H9 (cell line): ENCODE data around the gene KIAA1210. TPM values are rescaled to one million over a fixed set of nuclear protein-coding genes. Genes with fewer than 3 reads are reported as not detected.

Source experiments
- DNase-seq: peaks from one replicate; pipeline ENCODE4 v3.0.0-alpha.2; 2017
- H2AFZ ChIP-seq: one replicate; pipeline ENCODE4 v1.6.1; 2013; ENCODE audit warnings: mild to moderate bottlenecking, low read length, control low read depth, moderate library complexity
- H2AK5ac ChIP-seq: 2 replicates; pipeline ENCODE4 v1.6.1; 2013; ENCODE audit warnings: low read length, control low read depth, mixed read lengths; ENCODE audit not compliant: insufficient read length
- H2BK120ac ChIP-seq: one replicate; pipeline ENCODE4 v1.6.1; 2013; ENCODE audit warnings: low read depth, mild to moderate bottlenecking, low read length, control low read depth, inconsistent platforms; ENCODE audit not compliant: poor library complexity, severe bottlenecking
- H2BK12ac ChIP-seq: 2 replicates; pipeline ENCODE4 v1.6.1; 2013; ENCODE audit warnings: low read length, control low read depth, mixed read lengths, low read depth; ENCODE audit not compliant: insufficient read length
- H2BK15ac ChIP-seq: 2 replicates; pipeline ENCODE4 v1.6.1; 2013; ENCODE audit warnings: low read depth, low read length, control low read depth
- H2BK20ac ChIP-seq: one replicate; pipeline ENCODE4 v1.6.1; 2013; ENCODE audit warnings: low read depth, mild to moderate bottlenecking, low read length, control low read depth, inconsistent platforms; ENCODE audit not compliant: poor library complexity, severe bottlenecking
- H2BK5ac ChIP-seq: 2 replicates; pipeline ENCODE4 v1.6.1; 2013; ENCODE audit warnings: low read length, control low read depth, mixed read lengths; ENCODE audit not compliant: insufficient read length
- H3K14ac ChIP-seq: 2 replicates; pipeline ENCODE4 v1.6.1; 2013; ENCODE audit warnings: low read length, control low read depth; ENCODE audit not compliant: insufficient read depth
- H3K18ac ChIP-seq: 2 replicates; pipeline ENCODE4 v1.6.1; 2013; ENCODE audit warnings: low read depth, mild to moderate bottlenecking, mixed read lengths, low read length, control low read depth; ENCODE audit not compliant: insufficient read length
- H3K23ac ChIP-seq: 2 replicates; pipeline ENCODE4 v1.6.1; 2013; ENCODE audit warnings: low read length, control low read depth, mixed read lengths, low read depth; ENCODE audit not compliant: insufficient read length
- H3K23me2 ChIP-seq: 2 replicates; pipeline ENCODE4 v1.6.1; 2013; ENCODE audit warnings: low read depth, mild to moderate bottlenecking, mixed read lengths, low read length, control low read depth; ENCODE audit not compliant: insufficient read length, poor library complexity, severe bottlenecking
- H3K27ac ChIP-seq: 2 replicates; pipeline ENCODE4 v1.5.1; 2013; ENCODE audit warnings: low read length, control low read depth, mixed read lengths, low read depth; ENCODE audit not compliant: insufficient read length
- H3K27me3 ChIP-seq: 2 replicates; pipeline ENCODE4 v1.6.1; 2013; ENCODE audit warnings: low read length, control low read depth, inconsistent platforms; ENCODE audit not compliant: insufficient read depth
- H3K4ac ChIP-seq: 2 replicates; pipeline ENCODE4 v1.6.1; 2013; ENCODE audit warnings: low read depth, mild to moderate bottlenecking, control low read depth, inconsistent platforms, low read length, moderate library complexity
- H3K4me1 ChIP-seq: 2 replicates; pipeline ENCODE4 v1.6.1; 2013; ENCODE audit warnings: low read length, control low read depth, inconsistent platforms; ENCODE audit not compliant: insufficient read depth
- H3K4me2 ChIP-seq: 2 replicates; pipeline ENCODE4 v1.6.1; 2013; ENCODE audit warnings: low read length, control low read depth, mixed read lengths; ENCODE audit not compliant: insufficient read length, insufficient read depth
- H3K56ac ChIP-seq: 2 replicates; pipeline ENCODE4 v1.6.1; 2013; ENCODE audit warnings: low read depth, mild to moderate bottlenecking, mixed read lengths, low read length, control low read depth; ENCODE audit not compliant: insufficient read length
- H3K79me1 ChIP-seq: 2 replicates; pipeline ENCODE4 v1.6.1; 2013; ENCODE audit warnings: low read depth, mild to moderate bottlenecking, moderate library complexity, low read length, control low read depth, inconsistent platforms; ENCODE audit not compliant: insufficient read depth, poor library complexity, severe bottlenecking
- H3K79me2 ChIP-seq: 2 replicates; pipeline ENCODE4 v1.6.1; 2013; ENCODE audit warnings: low read length, control low read depth, inconsistent platforms; ENCODE audit not compliant: insufficient read depth
- H3K9ac ChIP-seq: 2 replicates; pipeline ENCODE4 v1.6.1; 2013; ENCODE audit warnings: low read length, control low read depth, mixed read lengths; ENCODE audit not compliant: insufficient read length; ENCODE audit errors: extremely low read depth
- H3K9me3 ChIP-seq: one replicate; pipeline ENCODE4 v1.6.1; 2013; ENCODE audit warnings: low read depth, low read length, inconsistent platforms; ENCODE audit not compliant: control insufficient read depth
- H3T11ph ChIP-seq: one replicate; pipeline ENCODE4 v1.6.1; 2013; ENCODE audit warnings: mild to moderate bottlenecking, low read length, control low read depth, inconsistent platforms
- H4K20me1 ChIP-seq: one replicate; pipeline ENCODE4 v1.6.1; 2013; ENCODE audit not compliant: control insufficient read depth, insufficient read length, insufficient read depth
- H4K5ac ChIP-seq: 2 replicates; pipeline ENCODE4 v1.6.1; 2013; ENCODE audit warnings: low read depth, mild to moderate bottlenecking, mixed read lengths, low read length, control low read depth; ENCODE audit not compliant: insufficient read length
- H4K8ac ChIP-seq: replicated peaks from 2 replicates; pipeline ENCODE4 v1.6.1; 2013; ENCODE audit warnings: low read length, control low read depth, mixed read lengths, low read depth; ENCODE audit not compliant: insufficient read length
- H4K91ac ChIP-seq: 2 replicates; pipeline ENCODE4 v1.6.1; 2013; ENCODE audit warnings: low read depth, mild to moderate bottlenecking, moderate library complexity, mixed read lengths, low read length, control low read depth; ENCODE audit not compliant: insufficient read length
- H3K27ac Mint-ChIP-seq, 3 experiments: 2 replicates in 2 of 3; 3 replicates in 1 of 3; pipeline ENCODE4 v1.8.0; 2020 to 2021; ENCODE audit warnings: mixed read lengths in 3 of 3, mild to moderate bottlenecking in 1 of 3, moderate library complexity in 1 of 3
- H3K27me3 Mint-ChIP-seq: 2 replicates; pipeline ENCODE4 v1.8.0; 2021; ENCODE audit warnings: low read depth, mild to moderate bottlenecking, moderate library complexity, mixed read lengths
- H3K36me3 Mint-ChIP-seq, 3 experiments: 2 replicates in 2 of 3; 3 replicates in 1 of 3; pipeline ENCODE4 v1.8.0; 2020 to 2021; ENCODE audit warnings: low read depth in 3 of 3, mixed read lengths in 3 of 3; ENCODE audit not compliant: insufficient read depth in 1 of 3
- H3K4me1 Mint-ChIP-seq, 2 experiments: 2 replicates each; pipeline ENCODE4 v1.8.0; 2020; ENCODE audit warnings: mixed read lengths in 2 of 2
- H3K4me3 Mint-ChIP-seq, 2 experiments: 2 replicates in 1 of 2; 3 replicates in 1 of 2; pipeline ENCODE4 v1.8.0; 2020 to 2021; ENCODE audit warnings: mild to moderate bottlenecking in 2 of 2, mixed read lengths in 2 of 2, moderate library complexity in 1 of 2
- H3K9me3 Mint-ChIP-seq, 2 experiments: 2 replicates in 1 of 2; 3 replicates in 1 of 2; pipeline ENCODE4 v1.8.0; 2020; ENCODE audit warnings: mild to moderate bottlenecking in 2 of 2, mixed read lengths in 2 of 2, moderate library complexity in 1 of 2
- CTCF ChIP-seq: fragments of 200-600 bp; sonication (generic); conservative IDR thresholded peaks from 3 replicates; pipeline ENCODE4 v1.8.0; 2021; ENCODE audit warnings: antibody characterized with exemption, mild to moderate bottlenecking
- WGBS: extraction: QIAGEN DNeasy Blood & Tissue Kit; methylation state at CpG from one replicate; pipeline ENCODE4 v1.1.7; 2013; ENCODE audit warnings: missing lambda C conversion rate, low lambda C conversion rate, mixed read lengths; ENCODE audit not compliant: insufficient read length; ENCODE audit errors: extremely low coverage; 5-methylcytosine and 5-hydroxymethylcytosine counted together
- total RNA-seq: library from RNA; stranded (reverse); gene quantifications from 2 replicates; pipeline ENCODE4 v1.2.1, GENCODE V29; 2021

Gene KIAA1210
- total RNA-seq, 1 experiment from 2014 or later, result not detected

GRCh38 chrX:119145241-119145653 is 17.6 kb upstream of the KIAA1210 start:
- no peak overlapping the region for H2BK12ac ChIP-seq
- no peak overlapping the region for H2AK5ac ChIP-seq
- H3K4me2 ChIP-seq, result no peak overlapping the region
- H3K27me3 ChIP-seq, result no peaks in the 10 kb centered on the region
- H3K23me2 ChIP-seq, result no peaks in the 10 kb centered on the region
- H3K9me3 Mint-ChIP-seq, result peaks cover 58 to 63% of the 10 kb centered on the region in 2 experiments
- no peak overlapping the region for H2BK120ac ChIP-seq
- no peaks in the 10 kb centered on the region for H3K27me3 Mint-ChIP-seq
- no peaks in the 10 kb centered on the region for H3K79me1 ChIP-seq
- H3K9ac ChIP-seq, result no peak overlapping the region
- no peak overlapping the region for H4K5ac ChIP-seq
- H3K36me3 Mint-ChIP-seq, result peaks cover 0 to 1% (median 0%) of the 10 kb centered on the region in 3 experiments; a peak in 3 of 7 replicates
- no peak overlapping the region for H4K8ac ChIP-seq
- no peak overlapping the region for H3K27ac Mint-ChIP-seq
- H2BK20ac ChIP-seq, result no peak overlapping the region
- DNase-seq, result peak; percentile 29
- no peak overlapping the region for H2BK5ac ChIP-seq
- no peak overlapping the region for H3K4me3 Mint-ChIP-seq
- H3K4me1 Mint-ChIP-seq, result no peaks in the 10 kb centered on the region
- no peak overlapping the region for H3T11ph ChIP-seq
- peaks cover 50% of the 10 kb centered on the region for H3K9me3 ChIP-seq
- no peak overlapping the region for H3K4ac ChIP-seq
- no peak overlapping the region for H3K27ac ChIP-seq
- H3K4me1 ChIP-seq, result no peaks in the 10 kb centered on the region
- H3K56ac ChIP-seq, result no peak overlapping the region
- no peaks in the 10 kb centered on the region for H4K20me1 ChIP-seq
- WGBS, result no CpG with 5 or more reads among the region's 5 CpGs
- no peaks in the 10 kb centered on the region for H3K79me2 ChIP-seq
- H4K91ac ChIP-seq, result no peak overlapping the region
- H2BK15ac ChIP-seq, result no peak overlapping the region
- H3K23ac ChIP-seq, result no peak overlapping the region
- no peak overlapping the region for H2AFZ ChIP-seq
- TF ChIP-seq CTCF, result peak; percentile 67
- H3K18ac ChIP-seq, result no peak overlapping the region
- no peak overlapping the region for H3K14ac ChIP-seq
